SK-N-SH treated with all-trans-retinoic acid at 6 μM for 48 hours (cell line): ENCODE results near the gene GSTA2.

Experiments
- BACH2 ChIP-seq: fragments of 250-450 bp; sonication (Bioruptor Pico); IDR thresholded peaks from 2 replicates; pipeline ENCODE4 v1.9.0; 2021; ENCODE audit warnings: mild to moderate bottlenecking, borderline replicate concordance
- CREB5 ChIP-seq: fragments of 250-450 bp; sonication (Bioruptor Pico); IDR thresholded peaks from 2 replicates; pipeline ENCODE4 v1.5.1; 2020; ENCODE audit warnings: low read depth, mild to moderate bottlenecking, moderate library complexity
- PATZ1 ChIP-seq: fragments of 250-450 bp; sonication (Bioruptor Pico); IDR thresholded peaks from 2 replicates; pipeline ENCODE4 v1.8.0; 2020; ENCODE audit warnings: mild to moderate bottlenecking, moderate library complexity, borderline replicate concordance

GRCh38 chr6:52801188-52801841, 38.0 kb upstream of the GSTA2 start:
- no peak for TF ChIP-seq CREB5 (CRISPR knock-in tag)
- TF ChIP-seq PATZ1 (CRISPR knock-in tag): no peak
- no peak for TF ChIP-seq BACH2 (CRISPR knock-in tag)
